CD14-positive monocyte (primary cell): ENCODE data around the gene GRID1. TPM values are rescaled to one million over a fixed set of nuclear protein-coding genes. Genes with fewer than 3 reads are reported as not detected.

Experiments used
- DNase-seq, 3 donors: peaks; one replicate each; pipeline ENCODE4 v3.0.0-alpha.2; 2011 to 2022
- H2AFZ ChIP-seq: 2 replicates; pipeline ENCODE4 v1.6.0; 2012; ENCODE audit warnings: mild to moderate bottlenecking, low read depth, low read length, inconsistent platforms; ENCODE audit not compliant: insufficient read depth, poor library complexity, severe bottlenecking
- H3K27ac ChIP-seq, 2 donors: 1 replicate in 1 of 2; 2 replicates in 1 of 2; pipeline ENCODE4 v1.5.1; 2012 to 2013; ENCODE audit warnings: low read length in 2 of 2, control low read depth in 1 of 2, inconsistent platforms in 1 of 2, low read depth in 1 of 2, mild to moderate bottlenecking in 1 of 2
- H3K27me3 ChIP-seq, 2 donors: one replicate each; pipeline versions ENCODE4 v1.6.0 to v1.6.1; 2011 to 2013; ENCODE audit warnings: low read length in 2 of 2; ENCODE audit not compliant: control insufficient read depth in 2 of 2, insufficient read depth in 2 of 2
- H3K36me3 ChIP-seq, 2 donors: replicated peaks in 1 of 2; 1 replicate in 1 of 2; 2 replicates in 1 of 2; pipeline versions ENCODE4 v1.5.1 to v1.6.1; 2012 to 2013; ENCODE audit warnings: low read length in 2 of 2, control low read depth in 1 of 2, inconsistent platforms in 1 of 2, mild to moderate bottlenecking in 1 of 2; ENCODE audit not compliant: insufficient read depth in 2 of 2, control insufficient read depth in 1 of 2
- H3K4me1 ChIP-seq, 2 donors: 1 replicate in 1 of 2; 2 replicates in 1 of 2; pipeline versions ENCODE4 v1.5.1 to v1.6.1; 2012 to 2013; ENCODE audit warnings: low read length in 2 of 2, control low read depth in 1 of 2, inconsistent platforms in 1 of 2, mild to moderate bottlenecking in 1 of 2, moderate library complexity in 1 of 2; ENCODE audit not compliant: insufficient read depth in 2 of 2, control insufficient read depth in 1 of 2
- H3K4me2 ChIP-seq: replicated peaks from 2 replicates; pipeline ENCODE3; 2012; ENCODE audit warnings: low read length, moderate library complexity, mild to moderate bottlenecking; ENCODE audit not compliant: poor library complexity, severe bottlenecking; ENCODE audit errors: extremely low read depth
- H3K4me3 ChIP-seq, 3 experiments: fragments of 200-600 bp in 1 of 3; sonication (generic) in 1 of 3; replicated peaks in 1 of 3; 1 replicate in 2 of 3; 2 replicates in 1 of 3; pipeline ENCODE4 v1.5.1; 2011 to 2013; ENCODE audit warnings: low read length in 3 of 3, mild to moderate bottlenecking in 3 of 3, control low read depth in 2 of 3, low read depth in 2 of 3, inconsistent platforms in 1 of 3, moderate library complexity in 1 of 3
- H3K79me2 ChIP-seq: 2 replicates; pipeline ENCODE4 v1.6.0; 2012; ENCODE audit warnings: mild to moderate bottlenecking, control low read depth, inconsistent platforms, low read length, moderate library complexity; ENCODE audit not compliant: insufficient read depth
- H3K9ac ChIP-seq: 2 replicates; pipeline ENCODE4 v1.6.0; 2017; ENCODE audit warnings: low read length, mild to moderate bottlenecking; ENCODE audit not compliant: insufficient read depth, poor library complexity, severe bottlenecking
- H3K9me3 ChIP-seq, 2 donors: replicated peaks in 1 of 2; 1 replicate in 1 of 2; 2 replicates in 1 of 2; pipeline versions ENCODE4 v1.5.1 to v1.6.1; 2012 to 2013; ENCODE audit warnings: low read length in 2 of 2, control low read depth in 1 of 2; ENCODE audit not compliant: control insufficient read depth in 1 of 2, insufficient read depth in 1 of 2
- H4K20me1 ChIP-seq: 2 replicates; pipeline ENCODE4 v1.6.0; 2012; ENCODE audit warnings: mild to moderate bottlenecking, low read length, control low read depth, moderate library complexity; ENCODE audit not compliant: insufficient read depth
- H3K27ac Mint-ChIP-seq, 7 donors: one replicate each; pipeline ENCODE4 v1.8.0; 2020; ENCODE audit warnings: mild to moderate bottlenecking in 7 of 7, mixed read lengths in 7 of 7, moderate library complexity in 6 of 7, inconsistent platforms in 2 of 7
- H3K27me3 Mint-ChIP-seq, 3 donors: one replicate each; pipeline ENCODE4 v1.8.0; 2021 to 2022; ENCODE audit warnings: low read depth in 3 of 3, mild to moderate bottlenecking in 3 of 3, mixed read lengths in 3 of 3, moderate library complexity in 3 of 3, inconsistent platforms in 1 of 3
- H3K36me3 Mint-ChIP-seq, 2 donors: one replicate each; pipeline ENCODE4 v1.8.0; 2020; ENCODE audit warnings: mixed read lengths in 2 of 2, inconsistent platforms in 1 of 2, mild to moderate bottlenecking in 1 of 2
- H3K4me1 Mint-ChIP-seq: one replicate; pipeline ENCODE4 v1.8.0; 2020; ENCODE audit warnings: mild to moderate bottlenecking, mixed read lengths
- H3K4me3 Mint-ChIP-seq, 2 donors: one replicate each; pipeline ENCODE4 v1.8.0; 2020; ENCODE audit warnings: mild to moderate bottlenecking in 2 of 2, mixed read lengths in 2 of 2, moderate library complexity in 1 of 2
- H3K9me3 Mint-ChIP-seq, 7 donors: one replicate each; pipeline ENCODE4 v1.8.0; 2020 to 2022; ENCODE audit warnings: mixed read lengths in 7 of 7, mild to moderate bottlenecking in 6 of 7, moderate library complexity in 6 of 7, inconsistent platforms in 2 of 7
- CTCF ChIP-seq: fragments of 200-600 bp; IDR thresholded peaks from one replicate; pipeline ENCODE4 v1.8.0; 2022; ENCODE audit warnings: antibody characterized with exemption, mild to moderate bottlenecking
- WGBS: methylation state at CpG from one replicate; pipeline ENCODE4 v1.1.5; 2013; ENCODE audit warnings: missing lambda C conversion rate; ENCODE audit not compliant: insufficient coverage; 5-methylcytosine and 5-hydroxymethylcytosine counted together
- intact Hi-C, 2 donors: fragments of 100-400 bp; cut with micrococcal nuclease; formaldehyde crosslinking; loops; one replicate each; pipeline versions ENCODE4 v1.15.0 to v1.15.1; 2023
- polyA plus RNA-seq, 3 donors: library from polyadenylated mRNA; depleted of rRNA in 1 of 3; unstranded in 2 of 3; stranded (reverse) in 1 of 3; fragments of 300-500 nt in 2 of 3; fragments of >200 nt in 1 of 3; fragmentation: Illumina TruSeq in 2 of 3; gene quantifications; 1 replicate in 2 of 3; 2 replicates in 1 of 3; pipeline ENCODE4 v1.2.3, GENCODE V29; 2012 to 2021

Gene GRID1
- polyA plus RNA-seq, 3 donors = not detected

DNA sequence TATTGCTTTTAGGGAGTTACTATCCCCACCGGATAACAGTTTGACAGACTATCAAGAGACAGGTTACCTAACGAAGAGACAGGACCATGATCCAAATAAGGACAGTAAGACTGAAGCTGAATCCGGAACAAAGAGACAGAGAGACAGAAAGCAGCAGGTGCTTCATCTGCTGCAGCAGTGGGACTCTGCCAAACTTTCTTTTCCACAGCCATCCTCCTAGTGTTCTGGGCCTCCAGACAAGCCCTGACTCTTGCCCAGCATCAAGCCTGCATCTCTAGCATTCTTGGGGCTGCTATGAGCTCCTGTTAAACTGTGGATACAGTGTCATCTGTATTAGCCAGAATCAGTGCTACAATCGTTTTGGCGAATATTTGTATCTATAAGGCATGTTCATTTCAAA, 761.7 kb downstream of the GRID1 start:
- Histone ChIP-seq H2AFZ (no peak overlapping the region), H3K79me2 (no peaks in the 10 kb centered on the region)
- no peaks in the 10 kb centered on the region for H3K27me3 Mint-ChIP-seq

GRCh38 chr10:85604136-85604725, 762.4 kb downstream of the GRID1 start:
- no peak overlapping the region for H3K27ac Mint-ChIP-seq
- no peaks in the 10 kb centered on the region for H4K20me1 ChIP-seq
- no peaks in the 10 kb centered on the region for H3K36me3 Mint-ChIP-seq
- no peak overlapping the region for H3K9ac ChIP-seq
- no peak overlapping the region for H3K4me3 Mint-ChIP-seq
- 93% methylated on average over 2 of the region's 5 CpGs for WGBS
- H3K4me3 ChIP-seq = no peak overlapping the region
- H3K27me3 ChIP-seq = no peaks in the 10 kb centered on the region
- H3K9me3 ChIP-seq = peaks cover 0 to 11% of the 10 kb centered on the region in 2 donors
- peaks cover 0 to 8% (median 2%) of the 10 kb centered on the region in 7 donors for H3K9me3 Mint-ChIP-seq
- no peak for DNase-seq
- no peak overlapping the region for H3K27ac ChIP-seq
- H3K79me2 ChIP-seq = no peaks in the 10 kb centered on the region
- H3K36me3 ChIP-seq = no peaks in the 10 kb centered on the region
- H3K4me1 ChIP-seq = no peaks in the 10 kb centered on the region
- no peak overlapping the region for H3K4me2 ChIP-seq
- H3K27me3 Mint-ChIP-seq = no peaks in the 10 kb centered on the region
- intact Hi-C loops = no loop called here
- no peak overlapping the region for H2AFZ ChIP-seq
- TF ChIP-seq CTCF = no peak
- H3K4me1 Mint-ChIP-seq = no peaks in the 10 kb centered on the region

More for the DNA sequence above, 761.7 kb downstream of the GRID1 start:
- intact Hi-C loops = no loop called here
- H3K36me3 ChIP-seq = no peaks in the 10 kb centered on the region
- no peak overlapping the region for H3K4me2 ChIP-seq
- Mint-ChIP-seq H3K36me3 (no peaks in the 10 kb centered on the region), H3K4me1 (no peaks in the 10 kb centered on the region), H3K27ac (no peak overlapping the region), H3K9me3 (peaks cover 0 to 8% (median 3%) of the 10 kb centered on the region in 7 donors), H3K4me3 (no peak overlapping the region)
- H4K20me1 ChIP-seq = no peaks in the 10 kb centered on the region
- DNase-seq = no peak
- H3K9ac ChIP-seq = no peak overlapping the region
- H3K4me3 ChIP-seq = no peak overlapping the region
- TF ChIP-seq CTCF = no peak
- no peaks in the 10 kb centered on the region for H3K4me1 ChIP-seq
- H3K27me3 ChIP-seq = no peaks in the 10 kb centered on the region
- H3K9me3 ChIP-seq = peaks cover 0 to 11% of the 10 kb centered on the region in 2 donors
- WGBS = 100% methylated on average over 3 of the region's 5 CpGs
- no peak overlapping the region for H3K27ac ChIP-seq
